MM.1S (cell line): ENCODE results near the gene PRDM10.
A peak's percentile ranks its signal among the peaks of the same experiment; 100 is the strongest.

Source experiments
- DNase-seq: peaks from one replicate; pipeline ENCODE4 v3.0.0-alpha.2; 2015
- H2AFZ ChIP-seq: fragments of 300-600 bp; sonication (generic); 2 replicates; pipeline ENCODE4 v1.6.0; 2016; ENCODE audit warnings: antibody characterized with exemption, low read length
- H3F3A ChIP-seq: fragments of 300-600 bp; sonication (generic); 2 replicates; pipeline ENCODE4 v1.6.1; 2016; ENCODE audit warnings: mild to moderate bottlenecking, antibody characterized with exemption, low read length, moderate library complexity, mixed read lengths; ENCODE audit not compliant: insufficient read depth
- H3K27ac ChIP-seq: fragments of 300-600 bp; sonication (generic); 2 replicates; pipeline ENCODE4 v1.5.1; 2016; ENCODE audit warnings: mild to moderate bottlenecking, low read length
- H3K27me3 ChIP-seq: fragments of 300-600 bp; sonication (generic); replicated peaks from 2 replicates; pipeline ENCODE4 v1.6.0; 2016; ENCODE audit warnings: low read length; ENCODE audit not compliant: insufficient read depth
- H3K36me3 ChIP-seq: fragments of 300-600 bp; sonication (generic); replicated peaks from 2 replicates; pipeline ENCODE4 v1.6.1; 2016; ENCODE audit warnings: mild to moderate bottlenecking, low read length, mixed read lengths; ENCODE audit not compliant: insufficient read depth
- H3K4me1 ChIP-seq: fragments of 300-600 bp; sonication (generic); 2 replicates; pipeline ENCODE4 v1.6.1; 2016; ENCODE audit warnings: low read length, mixed read lengths
- H3K4me2 ChIP-seq: fragments of 300-600 bp; sonication (generic); 2 replicates; pipeline ENCODE4 v1.6.0; 2016; ENCODE audit warnings: low read depth, low read length
- H3K4me3 ChIP-seq: fragments of 300-600 bp; sonication (generic); 2 replicates; pipeline ENCODE4 v1.5.1; 2016; ENCODE audit warnings: low read length, mixed read lengths
- H3K79me2 ChIP-seq: fragments of 300-600 bp; sonication (generic); 2 replicates; pipeline ENCODE4 v1.6.1; 2016; ENCODE audit warnings: mixed run types, low read length, mixed read lengths
- H3K9ac ChIP-seq: fragments of 300-600 bp; sonication (generic); 2 replicates; pipeline ENCODE4 v1.6.1; 2016; ENCODE audit warnings: low read length, mixed read lengths
- H3K9me2 ChIP-seq: fragments of 300-600 bp; sonication (generic); replicated peaks from 2 replicates; pipeline ENCODE4 v1.6.1; 2016; ENCODE audit warnings: mild to moderate bottlenecking, low read length, mixed read lengths; ENCODE audit not compliant: insufficient read depth
- H3K9me3 ChIP-seq: fragments of 300-600 bp; sonication (generic); replicated peaks from 2 replicates; pipeline ENCODE4 v1.6.1; 2016; ENCODE audit warnings: mild to moderate bottlenecking, low read length, mixed read lengths; ENCODE audit not compliant: insufficient read depth
- H4K20me1 ChIP-seq: fragments of 300-600 bp; sonication (generic); 2 replicates; pipeline ENCODE4 v1.6.1; 2016; ENCODE audit warnings: mild to moderate bottlenecking, low read length, moderate library complexity, mixed read lengths; ENCODE audit not compliant: insufficient read depth
- EZH2 ChIP-seq: fragments of 300-600 bp; sonication (generic); optimal IDR thresholded peaks from 2 replicates; pipeline ENCODE3; 2017; ENCODE audit warnings: low read depth, mild to moderate bottlenecking, antibody characterized with exemption, low read length, mixed read lengths
- EZH2phosphoT487 ChIP-seq: fragments of 300-600 bp; sonication (generic); IDR thresholded peaks from 2 replicates; pipeline ENCODE4 v1.6.1; 2018; ENCODE audit warnings: antibody characterized with exemption, low read length
- TF ChIP-seq, protein P1 (sequence below): fragments of 300-600 bp; sonication (generic); IDR thresholded peaks from 2 replicates; pipeline ENCODE4 v1.5.1; 2016; ENCODE audit warnings: antibody characterized with exemption, low read length, mixed read lengths

The PRDM10 gene

DNA sequence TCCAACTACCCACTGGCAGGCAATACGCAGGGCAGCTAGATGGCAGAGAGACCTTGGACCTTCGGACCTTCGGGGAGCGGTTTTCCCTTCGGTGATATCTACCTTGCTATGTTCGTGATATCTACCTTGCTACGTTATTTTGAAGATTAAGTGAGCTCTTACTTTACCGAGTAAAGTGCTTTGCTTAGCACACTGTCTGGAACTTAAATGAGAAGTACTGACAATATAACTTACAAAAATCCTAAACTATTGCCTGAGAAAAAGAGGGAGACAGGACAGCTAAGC lies 1.0 kb upstream of the PRDM10 start:
- no peaks in the 10 kb centered on the region for H3K9me2 ChIP-seq
- no peaks in the 10 kb centered on the region for H3K27me3 ChIP-seq
- H3F3A ChIP-seq = peaks cover 13% of the 10 kb centered on the region
- H3K36me3 ChIP-seq = no peaks in the 10 kb centered on the region
- no peaks in the 10 kb centered on the region for H4K20me1 ChIP-seq
- peak; percentile 80 for DNase-seq
- H3K4me2 ChIP-seq = peak overlapping the region; percentile 92
- TF ChIP-seq EZH2phosphoT487 = no peak
- TF ChIP-seq EZH2 = no peak
- no peaks in the 10 kb centered on the region for H3K4me1 ChIP-seq
- peaks cover 29% of the 10 kb centered on the region for H3K79me2 ChIP-seq
- H3K27ac ChIP-seq = peak overlapping the region; percentile 98
- H3K9me3 ChIP-seq = no peaks in the 10 kb centered on the region
- peak overlapping the region; percentile 82 for H2AFZ ChIP-seq
- peak overlapping the region; percentile 86 for H3K4me3 ChIP-seq
- H3K9ac ChIP-seq = peak overlapping the region; percentile 99

DNA sequence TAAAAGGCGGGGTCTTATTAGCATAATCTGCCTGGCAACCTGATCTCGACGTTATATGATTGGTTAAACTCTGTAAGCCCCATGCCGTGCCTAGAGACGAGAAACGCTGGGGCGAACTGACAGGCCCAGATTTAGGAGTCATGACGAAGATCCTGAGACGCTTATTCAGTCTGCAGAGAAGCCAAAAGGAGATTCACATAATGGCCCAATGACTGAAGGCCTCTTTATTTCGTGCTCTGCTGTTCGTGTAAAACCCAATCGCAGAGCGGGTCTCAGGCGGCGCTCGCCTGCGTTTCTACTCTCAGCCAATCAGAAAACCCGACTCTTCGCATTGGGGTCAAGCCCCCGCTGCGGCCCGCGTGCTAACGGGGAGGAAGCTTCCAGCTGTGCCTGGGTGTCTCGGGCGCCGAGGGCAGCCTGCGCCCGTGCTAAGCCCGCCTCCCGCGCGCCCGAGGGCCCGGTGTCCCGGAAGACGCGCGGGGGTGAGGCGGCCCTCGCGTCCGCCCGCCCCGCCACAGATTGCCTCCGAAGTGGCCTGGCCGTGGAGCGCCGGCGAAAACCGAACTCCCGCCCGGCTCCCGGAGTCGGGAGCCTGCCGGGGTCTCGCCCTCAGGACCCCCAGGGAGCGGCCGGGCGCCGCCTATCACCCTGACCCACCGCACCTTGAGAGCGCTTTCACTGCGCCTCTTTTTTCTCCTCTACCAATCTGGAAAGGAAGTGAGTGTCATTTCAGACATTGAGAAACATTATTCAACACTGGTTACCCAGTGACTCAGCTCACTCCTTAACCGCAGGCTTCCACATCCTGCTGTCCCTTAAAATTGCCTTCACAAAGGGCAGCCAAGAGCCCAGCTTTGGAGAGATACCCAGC lies 446 bp upstream of the PRDM10 start:
- Histone ChIP-seq H3K4me1 (no peaks in the 10 kb centered on the region), H3K9me3 (no peaks in the 10 kb centered on the region), H3K79me2 (peaks cover 34% of the 10 kb centered on the region), H3K9ac (peak overlapping the region; percentile 99), H3K4me2 (peak overlapping the region; percentile 92), H2AFZ (peak overlapping the region; percentile 82), H3K27ac (peak overlapping the region; percentile 98), H4K20me1 (no peaks in the 10 kb centered on the region), H3K36me3 (no peaks in the 10 kb centered on the region), H3K4me3 (peak overlapping the region; percentile 86), H3F3A (peaks cover 13% of the 10 kb centered on the region), H3K9me2 (no peaks in the 10 kb centered on the region), H3K27me3 (no peaks in the 10 kb centered on the region)
- TF ChIP-seq EZH2 (no peak), EZH2phosphoT487 (no peak)
- TF ChIP-seq, protein P1, sequence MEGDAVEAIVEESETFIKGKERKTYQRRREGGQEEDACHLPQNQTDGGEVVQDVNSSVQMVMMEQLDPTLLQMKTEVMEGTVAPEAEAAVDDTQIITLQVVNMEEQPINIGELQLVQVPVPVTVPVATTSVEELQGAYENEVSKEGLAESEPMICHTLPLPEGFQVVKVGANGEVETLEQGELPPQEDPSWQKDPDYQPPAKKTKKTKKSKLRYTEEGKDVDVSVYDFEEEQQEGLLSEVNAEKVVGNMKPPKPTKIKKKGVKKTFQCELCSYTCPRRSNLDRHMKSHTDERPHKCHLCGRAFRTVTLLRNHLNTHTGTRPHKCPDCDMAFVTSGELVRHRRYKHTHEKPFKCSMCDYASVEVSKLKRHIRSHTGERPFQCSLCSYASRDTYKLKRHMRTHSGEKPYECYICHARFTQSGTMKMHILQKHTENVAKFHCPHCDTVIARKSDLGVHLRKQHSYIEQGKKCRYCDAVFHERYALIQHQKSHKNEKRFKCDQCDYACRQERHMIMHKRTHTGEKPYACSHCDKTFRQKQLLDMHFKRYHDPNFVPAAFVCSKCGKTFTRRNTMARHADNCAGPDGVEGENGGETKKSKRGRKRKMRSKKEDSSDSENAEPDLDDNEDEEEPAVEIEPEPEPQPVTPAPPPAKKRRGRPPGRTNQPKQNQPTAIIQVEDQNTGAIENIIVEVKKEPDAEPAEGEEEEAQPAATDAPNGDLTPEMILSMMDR = no peak
- DNase-seq = peak; percentile 98

- Histone ChIP-seq H3K36me3 (no peaks in the 10 kb centered on the region), H3K27me3 (no peaks in the 10 kb centered on the region), H3K9me2 (no peaks in the 10 kb centered on the region), H3K27ac (peak overlapping the region; percentile 98), H4K20me1 (no peaks in the 10 kb centered on the region), H3K4me2 (peak overlapping the region; percentile 92), H2AFZ (peak overlapping the region; percentile 82), H3F3A (peaks cover 13% of the 10 kb centered on the region), H3K9ac (peak overlapping the region; percentile 99), H3K79me2 (peaks cover 38% of the 10 kb centered on the region), H3K4me1 (no peaks in the 10 kb centered on the region), H3K9me3 (no peaks in the 10 kb centered on the region), H3K4me3 (peak overlapping the region; percentile 86)
- TF ChIP-seq, protein P1 = no peak
- no peak for TF ChIP-seq EZH2
- no peak for TF ChIP-seq EZH2phosphoT487
- DNase-seq = peak; percentile 33
Observed at GRCh38 chr11:130001461-130002351, 929 bp downstream of the PRDM10 start.
